ENCODE data around the gene PPARGC1A.

GRCh38 chr4:23904639-23905071, 14.8 kb upstream of the PPARGC1A start:
- TF ChIP-seq POLR2AphosphoS5 (IDR thresholded peaks at IDR 0.05; ENCODE audit: low read depth, low read length) (no peak), POLR2A (IDR thresholded peaks at IDR 0.05; ENCODE audit: low read depth, low read length) (no peak), TAF1 (IDR thresholded peaks at IDR 0.05; ENCODE audit: low read depth, low read length) (no peak), SPI1 (IDR thresholded peaks at IDR 0.05; ENCODE audit: low read depth, low read length) (no peak)
